ENCODE results near the gene CMTM4.
"Not testable (repeated sequence)": the region's sequence is repeated elsewhere in the genome, so short reads cannot be mapped to it uniquely, and the experiment has no call there.

The CMTM4 gene

GRCh38 chr16:66635406-66635805 lies 61.1 kb downstream of the CMTM4 start:
- no peak for DNase-seq (ENCODE audit: insufficient read length, low spot score)
- no peak for FAIRE-seq
- TF ChIP-seq POLR2A (IDR thresholded peaks at IDR 0.05; ENCODE audit: low read depth, low read length): no peak
- TF ChIP-seq SPI1 (IDR thresholded peaks at IDR 0.05; ENCODE audit: low read depth, low read length): no peak
- TF ChIP-seq TAF1 (IDR thresholded peaks at IDR 0.05; ENCODE audit: low read depth, low read length): no peak
- no peak for TF ChIP-seq POLR2AphosphoS5 (IDR thresholded peaks at IDR 0.05; ENCODE audit: low read depth, low read length)
- TF ChIP-seq PAX5 (IDR thresholded peaks at IDR 0.05; ENCODE audit: insufficient read depth, low read length, severe bottlenecking): no peak
- no peak for TF ChIP-seq POU2F2 (IDR thresholded peaks at IDR 0.05; ENCODE audit: low read depth, low read length)

GRCh38 chr16:66634527-66635196 lies 61.9 kb downstream of the CMTM4 start:
- no peak for DNase-seq (ENCODE audit: insufficient read length, low spot score)
- no peak for FAIRE-seq
- no peak for TF ChIP-seq TAF1 (IDR thresholded peaks at IDR 0.05; ENCODE audit: low read depth, low read length)
- no peak for TF ChIP-seq POU2F2 (IDR thresholded peaks at IDR 0.05; ENCODE audit: low read depth, low read length)
- TF ChIP-seq PAX5 (IDR thresholded peaks at IDR 0.05; ENCODE audit: insufficient read depth, low read length, severe bottlenecking): no peak
- no peak for TF ChIP-seq POLR2AphosphoS5 (IDR thresholded peaks at IDR 0.05; ENCODE audit: low read depth, low read length)
- TF ChIP-seq POLR2A (IDR thresholded peaks at IDR 0.05; ENCODE audit: low read depth, low read length): no peak
- no peak for TF ChIP-seq SPI1 (IDR thresholded peaks at IDR 0.05; ENCODE audit: low read depth, low read length)

DNA sequence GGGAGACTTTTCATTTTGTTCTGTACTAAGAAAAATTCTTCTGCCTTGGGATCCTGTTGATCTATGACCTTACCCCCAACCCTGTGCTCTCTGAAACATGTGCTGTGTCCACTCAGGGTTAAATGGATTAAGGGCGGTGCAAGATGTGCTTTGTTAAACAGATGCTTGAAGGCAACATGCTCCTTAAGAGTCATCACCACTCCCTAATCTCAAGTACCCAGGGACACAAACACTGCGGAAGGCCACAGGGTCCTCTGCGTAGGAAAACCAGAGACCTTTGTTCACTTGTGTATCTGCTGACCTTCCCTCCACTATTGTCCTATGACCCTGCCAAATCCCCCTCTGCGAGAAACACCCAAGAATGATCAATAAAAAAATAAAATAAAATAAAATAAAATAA lies 65.0 kb downstream of the CMTM4 start:
- not testable (repeated sequence) for DNase-seq (ENCODE audit: insufficient read length, low spot score); FAIRE-seq

GRCh38 chr16:66630561-66631260 lies 65.8 kb downstream of the CMTM4 start:
- FAIRE-seq; DNase-seq (ENCODE audit: insufficient read length, low spot score): not testable (repeated sequence)

DNA sequence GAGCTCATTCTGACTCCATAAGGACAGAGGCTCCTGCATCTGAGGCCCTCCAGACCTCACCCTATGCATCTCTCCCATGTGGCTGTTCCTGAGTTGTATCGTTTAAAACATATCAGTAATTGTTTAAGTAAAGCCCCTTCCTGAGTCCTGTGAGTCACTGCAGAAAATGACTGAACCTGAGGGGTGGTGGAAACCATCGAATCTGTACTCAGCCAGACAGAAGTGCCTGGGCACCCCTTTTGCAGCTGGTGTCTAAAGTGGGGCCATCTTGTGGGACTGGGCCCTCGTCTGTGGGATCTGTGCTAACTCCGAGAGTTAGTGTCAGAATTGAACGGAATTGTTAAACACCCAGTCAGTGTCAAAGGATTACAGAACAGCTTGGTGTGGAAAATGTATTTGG lies 66.7 kb downstream of the CMTM4 start:
- TF ChIP-seq POU2F2 (IDR thresholded peaks at IDR 0.05; ENCODE audit: low read depth, low read length) (no peak), SPI1 (IDR thresholded peaks at IDR 0.05; ENCODE audit: low read depth, low read length) (no peak), TAF1 (IDR thresholded peaks at IDR 0.05; ENCODE audit: low read depth, low read length) (no peak), POLR2AphosphoS5 (IDR thresholded peaks at IDR 0.05; ENCODE audit: low read depth, low read length) (no peak), PAX5 (IDR thresholded peaks at IDR 0.05; ENCODE audit: insufficient read depth, low read length, severe bottlenecking) (no peak), POLR2A (IDR thresholded peaks at IDR 0.05; ENCODE audit: low read depth, low read length) (no peak)
- FAIRE-seq: no peak

GRCh38 chr16:66627611-66628378 lies 68.7 kb downstream of the CMTM4 start:
- DNase-seq (ENCODE audit: insufficient read length, low spot score); FAIRE-seq: not testable (repeated sequence)

More for the DNA sequence above, 66.7 kb downstream of the CMTM4 start:
- no peak for DNase-seq (ENCODE audit: insufficient read length, low spot score)

GRCh38 chr16:66623755-66624154 lies 72.8 kb downstream of the CMTM4 start:
- DNase-seq (ENCODE audit: insufficient read length, low spot score) (no peak), FAIRE-seq (no peak)
- TF ChIP-seq SPI1 (IDR thresholded peaks at IDR 0.05; ENCODE audit: low read depth, low read length): no peak
- no peak for TF ChIP-seq POLR2A (IDR thresholded peaks at IDR 0.05; ENCODE audit: low read depth, low read length)

DNA sequence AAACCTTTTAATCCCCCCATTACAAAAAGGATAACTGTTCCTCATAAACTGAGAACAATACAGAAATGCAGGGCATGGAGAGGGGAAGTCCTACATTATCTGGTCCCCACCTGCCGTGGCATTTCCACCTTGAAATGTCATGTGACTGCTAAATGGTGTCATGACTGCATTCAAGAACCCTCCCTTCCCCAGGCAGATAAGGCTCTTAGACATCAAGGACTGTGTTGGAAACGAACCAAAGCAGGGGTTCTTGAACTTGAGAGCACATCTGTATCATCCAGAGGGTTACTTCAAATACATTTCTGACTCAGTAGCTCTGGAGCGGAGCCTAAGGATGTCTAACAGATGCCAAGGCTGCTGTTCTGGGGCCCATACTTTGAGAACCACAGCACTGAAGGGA lies 73.7 kb downstream of the CMTM4 start:
- FAIRE-seq (no peak), DNase-seq (ENCODE audit: insufficient read length, low spot score) (no peak)
- TF ChIP-seq PAX5 (IDR thresholded peaks at IDR 0.05; ENCODE audit: insufficient read depth, low read length, severe bottlenecking): no peak
- TF ChIP-seq SPI1 (IDR thresholded peaks at IDR 0.05; ENCODE audit: low read depth, low read length): no peak
- TF ChIP-seq POLR2A (IDR thresholded peaks at IDR 0.05; ENCODE audit: low read depth, low read length): no peak
- no peak for TF ChIP-seq POU2F2 (IDR thresholded peaks at IDR 0.05; ENCODE audit: low read depth, low read length)
- TF ChIP-seq POLR2AphosphoS5 (IDR thresholded peaks at IDR 0.05; ENCODE audit: low read depth, low read length): no peak
- TF ChIP-seq TAF1 (IDR thresholded peaks at IDR 0.05; ENCODE audit: low read depth, low read length): no peak

DNA sequence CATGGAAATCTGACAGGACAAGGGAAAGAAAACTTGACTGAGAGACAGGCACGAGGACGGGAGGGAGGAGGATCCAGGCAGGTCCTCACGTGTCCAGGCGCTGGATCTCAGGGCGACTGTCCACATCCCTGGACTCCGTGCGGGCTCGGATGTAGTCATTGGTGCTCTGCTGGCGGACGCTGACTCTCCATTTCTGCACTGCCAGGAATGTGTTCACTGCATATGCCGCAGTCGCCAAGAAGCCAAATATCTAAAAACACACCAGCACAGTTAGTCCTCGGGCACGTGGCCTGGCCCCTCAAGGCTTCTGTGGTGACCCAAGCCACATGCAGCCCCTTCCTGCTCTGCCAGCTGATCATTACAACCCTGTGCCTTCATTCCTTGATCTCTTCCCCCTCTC lies 74.6 kb downstream of the CMTM4 start:
- FAIRE-seq: no peak
- no peak for DNase-seq (ENCODE audit: insufficient read length, low spot score)
- TF ChIP-seq POLR2A (IDR thresholded peaks at IDR 0.05; ENCODE audit: low read depth, low read length) (no peak), POLR2AphosphoS5 (IDR thresholded peaks at IDR 0.05; ENCODE audit: low read depth, low read length) (no peak)

GRCh38 chr16:66620429-66620795 lies 76.1 kb downstream of the CMTM4 start:
- no peak for FAIRE-seq
- TF ChIP-seq PAX5 (IDR thresholded peaks at IDR 0.05; ENCODE audit: insufficient read depth, low read length, severe bottlenecking) (no peak), POU2F2 (IDR thresholded peaks at IDR 0.05; ENCODE audit: low read depth, low read length) (no peak)

More at GRCh38 chr16:66620429-66620795, 76.1 kb downstream of the CMTM4 start:
- no peak for DNase-seq (ENCODE audit: insufficient read length, low spot score)
